ENCODE results near the gene NDUFAF8. TPM values are rescaled to one million over a fixed set of nuclear protein-coding genes. Genes with fewer than 3 reads are reported as not detected.

The NDUFAF8 gene
- total RNA-seq, 2 experiments from 2014 or later: 34.6 to 38.6 TPM

DNA sequence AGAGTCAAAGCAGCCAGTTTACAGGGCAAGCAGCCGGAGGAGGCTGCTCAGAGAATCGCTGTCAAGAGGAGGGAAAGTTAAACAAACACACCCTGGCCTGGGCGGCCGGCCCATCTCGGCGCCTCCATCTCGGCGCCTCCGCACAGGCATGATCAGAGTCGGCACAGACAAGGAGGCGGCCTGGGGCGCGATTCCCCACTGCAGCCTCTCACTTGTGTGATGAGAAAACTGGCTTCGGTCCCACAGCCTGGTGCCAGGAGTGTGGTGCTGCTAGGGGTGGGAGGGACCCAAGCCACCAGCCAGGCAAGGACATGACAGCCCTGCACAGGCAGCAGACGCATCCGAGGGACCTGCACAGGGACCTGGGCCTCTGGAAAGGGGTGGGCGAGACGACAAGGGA, 38.3 kb downstream of the NDUFAF8 start:
- Mint-ChIP-seq H3K27me3 (no peaks in the 10 kb centered on the region), H3K9me3 (no peaks in the 10 kb centered on the region), H3K4me3 (no peak overlapping the region), H3K4me1 (ENCODE audit: low read depth) (peaks cover 6% of the 10 kb centered on the region), H3K27ac (no peak overlapping the region), H3K36me3 (ENCODE audit: low read depth) (peaks cover 65% of the 10 kb centered on the region)
- H3K4me3 ChIP-seq (ENCODE audit: low read length): no peak overlapping the region
- no peaks in the 10 kb centered on the region for H3K27me3 ChIP-seq (ENCODE audit: control insufficient read depth in 1 of 2, insufficient read depth in 2 of 2, low read length in 2 of 2)
- intact Hi-C loops (cut with DNase I, micrococcal nuclease): no loop called here
- H3K27ac ChIP-seq (ENCODE audit: low read depth in 1 of 2, low read length in 2 of 2): no peak overlapping the region
- H3K4me1 ChIP-seq (ENCODE audit: insufficient read depth, low read length): peaks cover 12% of the 10 kb centered on the region
- ATAC-seq (ENCODE audit: poor library complexity): no peak
- H3K9me3 ChIP-seq (ENCODE audit: control insufficient read depth in 1 of 2, insufficient read depth in 1 of 2, low read length in 2 of 2): no peaks in the 10 kb centered on the region
- DNase-seq: no peak
- CTCF ChIA-PET: no interaction called here
- peaks cover 76% of the 10 kb centered on the region for H3K36me3 ChIP-seq (ENCODE audit: insufficient read depth, low read length)
- POLR2A ChIA-PET: no interaction called here
- TF ChIP-seq, protein P1, sequence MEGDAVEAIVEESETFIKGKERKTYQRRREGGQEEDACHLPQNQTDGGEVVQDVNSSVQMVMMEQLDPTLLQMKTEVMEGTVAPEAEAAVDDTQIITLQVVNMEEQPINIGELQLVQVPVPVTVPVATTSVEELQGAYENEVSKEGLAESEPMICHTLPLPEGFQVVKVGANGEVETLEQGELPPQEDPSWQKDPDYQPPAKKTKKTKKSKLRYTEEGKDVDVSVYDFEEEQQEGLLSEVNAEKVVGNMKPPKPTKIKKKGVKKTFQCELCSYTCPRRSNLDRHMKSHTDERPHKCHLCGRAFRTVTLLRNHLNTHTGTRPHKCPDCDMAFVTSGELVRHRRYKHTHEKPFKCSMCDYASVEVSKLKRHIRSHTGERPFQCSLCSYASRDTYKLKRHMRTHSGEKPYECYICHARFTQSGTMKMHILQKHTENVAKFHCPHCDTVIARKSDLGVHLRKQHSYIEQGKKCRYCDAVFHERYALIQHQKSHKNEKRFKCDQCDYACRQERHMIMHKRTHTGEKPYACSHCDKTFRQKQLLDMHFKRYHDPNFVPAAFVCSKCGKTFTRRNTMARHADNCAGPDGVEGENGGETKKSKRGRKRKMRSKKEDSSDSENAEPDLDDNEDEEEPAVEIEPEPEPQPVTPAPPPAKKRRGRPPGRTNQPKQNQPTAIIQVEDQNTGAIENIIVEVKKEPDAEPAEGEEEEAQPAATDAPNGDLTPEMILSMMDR (IDR thresholded peaks at IDR 0.05): no peak

DNA sequence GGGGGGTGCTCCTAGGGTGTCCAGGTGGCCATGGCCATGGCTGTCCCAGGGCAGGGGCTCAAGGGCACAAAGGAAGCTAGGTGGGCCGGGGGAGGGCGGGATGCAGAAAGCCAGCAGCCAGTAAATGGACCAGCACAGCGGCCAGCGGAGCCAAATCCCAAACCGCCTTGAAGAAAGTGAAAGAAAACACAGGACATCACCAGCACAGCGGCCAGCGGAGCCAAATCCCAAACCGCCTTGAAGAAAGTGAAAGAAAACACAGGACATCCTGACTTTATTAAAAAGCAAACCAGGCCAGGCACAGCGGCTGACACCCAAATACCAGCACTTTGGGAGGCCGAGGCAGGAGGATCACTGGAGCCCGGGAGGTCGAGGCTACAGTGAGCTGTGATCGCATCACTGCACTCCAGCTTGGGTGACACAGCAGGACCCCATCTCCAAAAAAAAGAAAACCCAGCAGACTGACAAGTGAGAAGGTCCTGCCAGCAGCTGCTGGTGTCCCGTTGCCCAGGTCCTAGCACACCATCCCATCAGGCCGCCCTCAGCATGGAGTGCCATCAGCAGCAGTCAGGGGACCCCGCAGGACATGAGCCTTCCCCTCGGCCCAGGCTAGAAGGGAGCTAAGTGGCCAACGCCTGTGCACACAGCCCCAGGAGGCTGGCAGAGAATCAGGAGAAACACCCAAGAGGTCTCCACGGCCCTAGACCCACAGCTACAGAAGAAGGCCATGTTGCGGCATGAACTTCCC, 39.0 kb downstream of the NDUFAF8 start:
- intact Hi-C loops (cut with DNase I, micrococcal nuclease): no loop called here
- Mint-ChIP-seq H3K4me3 (no peak overlapping the region), H3K36me3 (ENCODE audit: low read depth) (peaks cover 58% of the 10 kb centered on the region), H3K27ac (no peak overlapping the region), H3K4me1 (ENCODE audit: low read depth) (no peaks in the 10 kb centered on the region), H3K9me3 (no peaks in the 10 kb centered on the region), H3K27me3 (no peaks in the 10 kb centered on the region)
- Histone ChIP-seq H3K27ac (ENCODE audit: low read depth in 1 of 2, low read length in 2 of 2) (no peak overlapping the region), H3K4me1 (ENCODE audit: insufficient read depth, low read length) (peaks cover 7% of the 10 kb centered on the region), H3K27me3 (ENCODE audit: control insufficient read depth in 1 of 2, insufficient read depth in 2 of 2, low read length in 2 of 2) (no peaks in the 10 kb centered on the region), H3K4me3 (ENCODE audit: low read length) (no peak overlapping the region), H3K36me3 (ENCODE audit: insufficient read depth, low read length) (peaks cover 76% of the 10 kb centered on the region), H3K9me3 (ENCODE audit: control insufficient read depth in 1 of 2, insufficient read depth in 1 of 2, low read length in 2 of 2) (no peaks in the 10 kb centered on the region)
- POLR2A ChIA-PET: no interaction called here
- DNase-seq: no peak
- no peak for ATAC-seq (ENCODE audit: poor library complexity)
- CTCF ChIA-PET: no interaction called here
- TF ChIP-seq, protein P1 (IDR thresholded peaks at IDR 0.05): no peak

DNA sequence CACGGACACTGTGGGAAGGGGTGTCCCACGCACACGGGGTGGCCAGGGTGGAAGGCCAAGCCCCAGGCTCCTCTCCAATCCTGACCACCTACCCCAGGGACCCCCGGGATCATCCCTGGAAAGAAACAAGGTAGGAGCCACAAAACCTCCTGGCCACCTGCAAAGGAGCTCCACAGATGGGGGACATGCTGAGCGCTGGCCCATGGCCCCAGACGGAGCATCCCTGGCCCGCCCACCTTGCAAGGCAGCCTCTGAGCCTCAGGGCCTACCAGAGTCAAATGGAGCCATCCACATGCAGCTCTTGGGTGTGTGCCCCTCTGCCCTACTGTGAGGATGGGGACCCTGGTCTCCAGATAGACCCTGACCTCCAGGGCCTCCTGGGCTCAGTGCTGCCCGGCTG, 39.7 kb downstream of the NDUFAF8 start:
- intact Hi-C loops (cut with DNase I, micrococcal nuclease): no loop called here
- Mint-ChIP-seq H3K27me3 (no peaks in the 10 kb centered on the region), H3K4me3 (no peak overlapping the region), H3K4me1 (ENCODE audit: low read depth) (no peaks in the 10 kb centered on the region), H3K27ac (no peak overlapping the region), H3K36me3 (ENCODE audit: low read depth) (peaks cover 51% of the 10 kb centered on the region), H3K9me3 (no peaks in the 10 kb centered on the region)
- ATAC-seq (ENCODE audit: poor library complexity) (no peak), DNase-seq (no peak)
- no peaks in the 10 kb centered on the region for H3K27me3 ChIP-seq (ENCODE audit: control insufficient read depth in 1 of 2, insufficient read depth in 2 of 2, low read length in 2 of 2)
- no peak overlapping the region for H3K27ac ChIP-seq (ENCODE audit: low read depth in 1 of 2, low read length in 2 of 2)
- no peak overlapping the region for H3K4me3 ChIP-seq (ENCODE audit: low read length)
- CTCF ChIA-PET: no interaction called here
- peaks cover 73% of the 10 kb centered on the region for H3K36me3 ChIP-seq (ENCODE audit: insufficient read depth, low read length)
- POLR2A ChIA-PET: no interaction called here
- no peaks in the 10 kb centered on the region for H3K9me3 ChIP-seq (ENCODE audit: control insufficient read depth in 1 of 2, insufficient read depth in 1 of 2, low read length in 2 of 2)
- H3K4me1 ChIP-seq (ENCODE audit: insufficient read depth, low read length): peaks cover 6% of the 10 kb centered on the region
- TF ChIP-seq, protein P1 (IDR thresholded peaks at IDR 0.05): no peak

Data from CD4-positive, alpha-beta T cell (primary cell).